ENCODE measurements around the gene CREB1.

Gene CREB1

GRCh38 chr2:207523005-207523404 lies 6.8 kb upstream of the CREB1 start:
- no peak for DNase-seq
- Histone ChIP-seq H3K4me3 (ENCODE audit: control insufficient read depth in 1 of 7, extremely low read depth in 1 of 7, insufficient read depth in 4 of 7, low read depth in 2 of 7, low read length in 6 of 7) (no peak overlapping the region), H3K9me3 (ENCODE audit: control extremely low read depth in 1 of 5, control insufficient read depth in 4 of 5, insufficient read depth in 2 of 5, low read depth in 1 of 5, low read length in 4 of 5) (peaks cover 0 to 2% (median 0%) of the 10 kb centered on the region in 5 experiments), H3K4me1 (ENCODE audit: control extremely low read depth in 1 of 4, control insufficient read depth in 4 of 4, insufficient read depth in 4 of 4, low read length in 3 of 4) (peaks cover 0 to 8% (median 5%) of the 10 kb centered on the region in 4 experiments), H3K36me3 (ENCODE audit: control insufficient read depth in 4 of 4, insufficient read depth in 4 of 4, low read length in 3 of 4) (no peaks in the 10 kb centered on the region), H3K27me3 (replicated peaks in 2 of 5; ENCODE audit: control insufficient read depth in 4 of 5, insufficient read depth in 5 of 5, low read length in 4 of 5) (no peaks in the 10 kb centered on the region), H3K27ac (ENCODE audit: insufficient read depth in 1 of 2, low read depth in 1 of 2, low read length in 2 of 2, poor library complexity in 1 of 2, severe bottlenecking in 2 of 2) (no peak overlapping the region)
- ChIA-PET CTCF (interaction anchor here (1.1 to 1.5 kb wide), 3 partner anchors 9 to 19 kb away, joined by 3 read pairs; no protein-coding TSS in a partner anchor), POLR2A (no interaction called here)
- 83% methylated on average over 1 of the region's 1 CpG for WGBS (ENCODE audit: insufficient coverage)

- ChIA-PET POLR2A (no interaction called here), CTCF (no interaction called here)
- Histone ChIP-seq H3K4me1 (ENCODE audit: control extremely low read depth in 1 of 4, control insufficient read depth in 4 of 4, insufficient read depth in 4 of 4, low read length in 3 of 4) (peaks cover 4 to 20% (median 13%) of the 10 kb centered on the region in 4 experiments), H3K9me3 (ENCODE audit: control extremely low read depth in 1 of 5, control insufficient read depth in 4 of 5, insufficient read depth in 2 of 5, low read depth in 1 of 5, low read length in 4 of 5) (no peaks in the 10 kb centered on the region), H3K27ac (ENCODE audit: insufficient read depth in 1 of 2, low read depth in 1 of 2, low read length in 2 of 2, poor library complexity in 1 of 2, severe bottlenecking in 2 of 2) (no peak overlapping the region), H3K36me3 (ENCODE audit: control insufficient read depth in 4 of 4, insufficient read depth in 4 of 4, low read length in 3 of 4) (no peaks in the 10 kb centered on the region), H3K27me3 (replicated peaks in 2 of 5; ENCODE audit: control insufficient read depth in 4 of 5, insufficient read depth in 5 of 5, low read length in 4 of 5) (no peaks in the 10 kb centered on the region), H3K4me3 (ENCODE audit: control insufficient read depth in 1 of 7, extremely low read depth in 1 of 7, insufficient read depth in 4 of 7, low read depth in 2 of 7, low read length in 6 of 7) (peak overlapping the region in 1 of 7 experiments; percentile 6)
- no CpG with 5 or more reads among the region's 1 CpG for WGBS (ENCODE audit: insufficient coverage)
- peak in 2 of 3 donors; percentile 49 to 52 for DNase-seq
These were observed 4.5 kb upstream of the CREB1 start for GRCh38 chr2:207525296-207525695.

- WGBS (ENCODE audit: insufficient coverage), result 0% methylated on average over 16 of the region's 17 CpGs
- peak overlapping the region; percentile 55 to 85 (median 70) for H3K4me3 ChIP-seq (ENCODE audit: control insufficient read depth in 1 of 7, extremely low read depth in 1 of 7, insufficient read depth in 4 of 7, low read depth in 2 of 7, low read length in 6 of 7)
- no peaks in the 10 kb centered on the region for H3K36me3 ChIP-seq (ENCODE audit: control insufficient read depth in 4 of 4, insufficient read depth in 4 of 4, low read length in 3 of 4)
- H3K4me1 ChIP-seq (ENCODE audit: control extremely low read depth in 1 of 4, control insufficient read depth in 4 of 4, insufficient read depth in 4 of 4, low read length in 3 of 4), result peaks cover 14 to 46% (median 30%) of the 10 kb centered on the region in 4 experiments
- peak; percentile 40 to 69 (median 62) for DNase-seq
- peak overlapping the region; percentile 88 to 97 for H3K27ac ChIP-seq (ENCODE audit: insufficient read depth in 1 of 2, low read depth in 1 of 2, low read length in 2 of 2, poor library complexity in 1 of 2, severe bottlenecking in 2 of 2)
- no peaks in the 10 kb centered on the region for H3K27me3 ChIP-seq (replicated peaks in 2 of 5; ENCODE audit: control insufficient read depth in 4 of 5, insufficient read depth in 5 of 5, low read length in 4 of 5)
- H3K9me3 ChIP-seq (ENCODE audit: control extremely low read depth in 1 of 5, control insufficient read depth in 4 of 5, insufficient read depth in 2 of 5, low read depth in 1 of 5, low read length in 4 of 5), result no peaks in the 10 kb centered on the region
- POLR2A ChIA-PET, result interaction anchor here (0.6 kb wide), 1 partner anchor 1396 kb away, joined by 3 read pairs; no protein-coding TSS in a partner anchor
- CTCF ChIA-PET, result interaction anchor here (0.7 kb wide), 1 partner anchor 27 kb away, joined by 3 read pairs; no protein-coding TSS in a partner anchor
These were observed 807 bp upstream of the CREB1 start for GRCh38 chr2:207528980-207529329.

- ChIA-PET POLR2A (interaction anchor here (0.6 to 1.9 kb wide), 15 partner anchors 9 to 422 kb away, joined by 3 to 11 read pairs (median 3); partner anchors contain the start of genes KLF7 and METTL21A), CTCF (interaction anchor here (0.6 to 6.7 kb wide), 7 partner anchors 12 to 49 kb away, joined by 3 to 38 read pairs (median 3); no protein-coding TSS in a partner anchor)
- WGBS (ENCODE audit: insufficient coverage), result 0% methylated on average over 46 of the region's 93 CpGs
- Histone ChIP-seq H3K27ac (ENCODE audit: insufficient read depth in 1 of 2, low read depth in 1 of 2, low read length in 2 of 2, poor library complexity in 1 of 2, severe bottlenecking in 2 of 2) (peak overlapping the region; percentile 88 to 97), H3K4me1 (ENCODE audit: control extremely low read depth in 1 of 4, control insufficient read depth in 4 of 4, insufficient read depth in 4 of 4, low read length in 3 of 4) (peaks cover 22 to 56% (median 38%) of the 10 kb centered on the region in 4 experiments), H3K4me3 (ENCODE audit: control insufficient read depth in 1 of 7, extremely low read depth in 1 of 7, insufficient read depth in 4 of 7, low read depth in 2 of 7, low read length in 6 of 7) (peak overlapping the region; percentile 62 to 99 (median 98)), H3K36me3 (ENCODE audit: control insufficient read depth in 4 of 4, insufficient read depth in 4 of 4, low read length in 3 of 4) (no peaks in the 10 kb centered on the region), H3K9me3 (ENCODE audit: control extremely low read depth in 1 of 5, control insufficient read depth in 4 of 5, insufficient read depth in 2 of 5, low read depth in 1 of 5, low read length in 4 of 5) (no peaks in the 10 kb centered on the region), H3K27me3 (replicated peaks in 2 of 5; ENCODE audit: control insufficient read depth in 4 of 5, insufficient read depth in 5 of 5, low read length in 4 of 5) (no peaks in the 10 kb centered on the region)
- DNase-seq, result peak; percentile 50 to 84 (median 77)
These were observed 634 bp downstream of the CREB1 start for GRCh38 chr2:207530160-207531031.

- peaks cover 18 to 58% (median 38%) of the 10 kb centered on the region in 4 experiments for H3K4me1 ChIP-seq (ENCODE audit: control extremely low read depth in 1 of 4, control insufficient read depth in 4 of 4, insufficient read depth in 4 of 4, low read length in 3 of 4)
- H3K4me3 ChIP-seq (ENCODE audit: control insufficient read depth in 1 of 7, extremely low read depth in 1 of 7, insufficient read depth in 4 of 7, low read depth in 2 of 7, low read length in 6 of 7), result peak overlapping the region; percentile 12 to 99 (median 98)
- H3K27ac ChIP-seq (ENCODE audit: insufficient read depth in 1 of 2, low read depth in 1 of 2, low read length in 2 of 2, poor library complexity in 1 of 2, severe bottlenecking in 2 of 2), result peak overlapping the region; percentile 85 to 93
- no peaks in the 10 kb centered on the region for H3K36me3 ChIP-seq (ENCODE audit: control insufficient read depth in 4 of 4, insufficient read depth in 4 of 4, low read length in 3 of 4)
- no peaks in the 10 kb centered on the region for H3K27me3 ChIP-seq (replicated peaks in 2 of 5; ENCODE audit: control insufficient read depth in 4 of 5, insufficient read depth in 5 of 5, low read length in 4 of 5)
- H3K9me3 ChIP-seq (ENCODE audit: control extremely low read depth in 1 of 5, control insufficient read depth in 4 of 5, insufficient read depth in 2 of 5, low read depth in 1 of 5, low read length in 4 of 5), result no peaks in the 10 kb centered on the region
- DNase-seq, result peak in 1 of 3 donors; percentile 39
- 32% methylated on average over 7 of the region's 20 CpGs for WGBS (ENCODE audit: insufficient coverage)
- ChIA-PET POLR2A (interaction anchor here (0.6 to 1.9 kb wide), 8 partner anchors 10 to 422 kb away, joined by 3 to 11 read pairs (median 3); partner anchors contain the start of gene METTL21A), CTCF (interaction anchor here (0.6 to 6.7 kb wide), 6 partner anchors 11 to 95 kb away, joined by 3 to 38 read pairs (median 3); no protein-coding TSS in a partner anchor)
These were observed 1.5 kb downstream of the CREB1 start for GRCh38 chr2:207531032-207531952.

- no peaks in the 10 kb centered on the region for H3K27me3 ChIP-seq (replicated peaks in 2 of 5; ENCODE audit: control insufficient read depth in 4 of 5, insufficient read depth in 5 of 5, low read length in 4 of 5)
- H3K9me3 ChIP-seq (ENCODE audit: control extremely low read depth in 1 of 5, control insufficient read depth in 4 of 5, insufficient read depth in 2 of 5, low read depth in 1 of 5, low read length in 4 of 5), result no peaks in the 10 kb centered on the region
- peaks cover 18 to 58% (median 38%) of the 10 kb centered on the region in 4 experiments for H3K4me1 ChIP-seq (ENCODE audit: control extremely low read depth in 1 of 4, control insufficient read depth in 4 of 4, insufficient read depth in 4 of 4, low read length in 3 of 4)
- ChIA-PET POLR2A (no interaction called here), CTCF (interaction anchor here (0.6 to 6.7 kb wide), 6 partner anchors 10 to 727 kb away, joined by 3 to 38 read pairs (median 3); no protein-coding TSS in a partner anchor)
- no peaks in the 10 kb centered on the region for H3K36me3 ChIP-seq (ENCODE audit: control insufficient read depth in 4 of 4, insufficient read depth in 4 of 4, low read length in 3 of 4)
- H3K4me3 ChIP-seq (ENCODE audit: control insufficient read depth in 1 of 7, extremely low read depth in 1 of 7, insufficient read depth in 4 of 7, low read depth in 2 of 7, low read length in 6 of 7), result no peak overlapping the region
- no peak for DNase-seq
- no CpG with 5 or more reads among the region's 9 CpGs for WGBS (ENCODE audit: insufficient coverage)
- peak overlapping the region in 1 of 2 experiments; percentile 93 for H3K27ac ChIP-seq (ENCODE audit: insufficient read depth in 1 of 2, low read depth in 1 of 2, low read length in 2 of 2, poor library complexity in 1 of 2, severe bottlenecking in 2 of 2)
These were observed 2.9 kb downstream of the CREB1 start for GRCh38 chr2:207532676-207533075.
